HG03060 (cell line): ENCODE results near the gene SCAMP1.

Experiments
- ATAC-seq: cut with Tn5 transposase; IDR thresholded peaks from one replicate; pipeline ENCODE4 v1.9.1; 2021; ENCODE audit warnings: low read depth, moderate number of reproducible peaks; ENCODE audit not compliant: unreplicated experiment

SCAMP1 gene

DNA sequence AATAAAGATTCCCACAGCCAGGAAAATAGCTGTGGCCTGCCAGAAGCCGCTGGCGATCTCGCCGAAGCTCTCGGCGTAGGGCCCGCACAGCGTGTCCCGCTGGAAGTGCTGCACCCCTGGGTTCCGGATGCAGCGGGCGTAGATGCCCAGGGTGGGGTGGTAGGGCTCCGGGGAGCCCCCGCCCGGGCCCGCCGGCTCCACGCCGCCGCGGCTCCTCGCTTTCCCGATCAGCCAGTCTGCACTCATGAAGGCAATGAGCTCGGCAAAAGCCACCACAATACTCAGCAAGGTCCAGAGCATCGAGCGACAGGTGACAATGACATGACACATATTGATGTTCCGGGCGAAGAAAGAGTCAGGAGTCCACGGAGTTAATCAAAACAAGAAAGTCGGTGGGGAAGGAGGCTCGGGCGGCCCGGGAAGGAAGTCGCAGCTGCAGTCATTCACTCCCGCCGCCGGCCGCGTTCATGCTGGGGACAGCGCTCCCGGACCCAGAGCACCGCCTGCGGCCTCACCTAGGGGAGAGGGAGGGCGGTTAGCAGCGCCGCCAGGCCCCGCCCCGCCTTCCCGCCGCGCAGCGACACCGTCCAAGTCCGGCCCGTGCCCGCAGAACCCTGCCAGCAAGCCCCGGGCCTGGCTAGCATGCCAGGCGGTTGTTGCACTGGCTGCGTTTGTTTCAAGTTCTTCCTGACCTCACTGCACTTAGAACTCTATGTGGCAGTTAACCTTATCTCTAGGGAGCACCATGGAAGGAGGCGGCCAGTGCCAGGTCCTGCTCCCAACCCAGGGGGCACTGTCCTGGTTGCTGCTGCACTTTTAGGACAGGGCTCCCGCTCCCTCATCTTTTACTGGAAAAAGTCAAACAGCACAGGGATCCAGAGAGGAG, 149.7 kb downstream of the SCAMP1 start:
- ATAC-seq = no peak

DNA sequence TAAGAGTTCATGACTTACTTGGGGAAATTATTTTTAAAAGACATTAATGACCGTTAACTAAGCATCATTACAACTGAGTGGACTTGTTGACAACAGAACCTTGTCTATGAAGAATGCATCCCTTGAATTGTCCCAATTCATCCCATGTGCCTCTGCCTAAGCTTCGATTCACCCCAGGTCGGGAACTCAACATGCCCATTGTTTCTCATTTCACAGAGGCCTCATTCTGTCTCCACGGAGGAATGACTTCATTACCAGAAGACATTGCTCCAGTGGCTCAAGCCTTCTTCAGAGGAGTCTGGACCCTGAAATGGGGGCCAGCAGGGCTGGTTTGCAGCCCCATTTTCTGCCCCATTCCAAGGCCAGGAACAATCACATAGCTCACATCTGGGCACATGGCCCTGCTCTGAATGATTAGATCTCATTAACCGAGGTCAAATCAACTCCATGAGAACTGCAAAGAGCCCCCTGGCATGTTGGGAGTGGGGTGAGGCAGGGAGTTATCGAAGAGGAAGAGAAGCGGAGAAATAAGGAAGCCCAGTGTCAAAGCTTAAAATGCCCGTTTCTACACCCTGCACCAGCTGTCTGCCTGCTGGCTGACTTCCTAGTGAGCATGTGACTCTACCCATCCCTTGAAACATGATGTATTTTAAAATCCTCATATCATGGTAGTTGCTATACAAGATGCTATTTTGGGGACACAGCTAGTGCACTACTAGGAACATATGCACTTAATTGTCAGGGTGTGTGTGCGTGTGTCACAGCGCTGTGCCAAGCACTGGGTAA, 150.9 kb downstream of the SCAMP1 start:
- no peak for ATAC-seq

DNA sequence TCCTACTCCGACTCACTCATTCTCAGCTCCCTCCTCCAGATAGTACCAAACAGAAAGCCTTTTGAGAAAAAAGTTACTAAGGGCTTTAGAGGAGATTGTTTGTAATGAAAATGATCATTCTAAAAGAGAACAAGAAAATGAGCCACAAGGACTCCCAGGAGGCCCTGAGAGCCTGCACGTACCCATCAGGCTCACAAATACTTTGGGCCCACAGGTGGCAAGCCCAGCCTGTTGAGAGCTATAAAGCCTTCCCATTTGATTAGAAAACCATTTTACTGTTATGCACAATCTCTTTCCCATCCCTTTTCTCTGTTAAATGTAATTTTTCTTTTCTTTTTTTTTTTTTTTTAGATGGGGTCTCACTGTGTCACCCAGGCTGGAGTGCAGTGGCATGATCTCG, 152.0 kb downstream of the SCAMP1 start:
- ATAC-seq = no peak

- ATAC-seq = no peak
Observed at GRCh38 chr5:78513441-78513840, 153.0 kb downstream of the SCAMP1 start.

DNA sequence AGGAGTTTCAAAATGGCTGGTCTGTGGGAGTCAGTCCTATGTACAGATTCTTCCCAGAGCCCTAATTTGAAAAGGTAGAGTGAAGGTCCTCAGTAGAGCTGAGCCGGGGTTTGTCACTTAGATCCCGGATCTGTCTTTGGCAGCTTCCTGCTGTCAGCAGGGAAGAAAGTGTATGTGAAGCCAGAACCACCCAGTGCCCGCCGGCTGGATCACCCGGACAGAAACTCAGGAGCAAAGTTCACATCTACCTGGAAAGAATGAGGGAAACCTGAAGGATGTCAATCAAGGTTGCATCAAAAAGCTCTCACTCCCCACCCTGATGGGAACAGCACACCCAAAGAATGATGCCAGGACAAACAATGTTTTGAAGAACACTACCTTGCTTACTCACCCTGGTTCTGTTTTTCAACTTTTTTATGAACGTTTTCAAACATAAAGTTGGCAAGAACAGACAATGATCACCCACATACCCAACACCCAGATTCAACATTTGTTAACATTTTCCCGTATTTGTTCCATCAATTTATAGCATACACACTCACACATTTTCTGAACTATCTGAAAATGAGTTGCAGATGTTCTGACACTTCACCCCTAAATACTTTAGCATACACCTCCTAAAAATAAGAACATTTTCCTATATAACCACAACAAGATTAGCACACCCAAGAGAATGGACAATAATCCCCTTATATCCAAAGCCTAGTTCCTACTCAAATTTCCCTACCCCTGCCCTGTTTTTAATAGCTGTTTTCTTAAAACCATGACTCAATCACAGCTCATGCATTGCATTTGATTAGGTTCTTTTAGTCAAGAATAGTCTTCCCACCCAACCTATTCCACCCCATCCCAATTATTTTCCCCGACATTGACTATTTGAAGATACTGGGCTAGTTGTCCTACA, 154.3 kb downstream of the SCAMP1 start:
- no peak for ATAC-seq

GRCh38 chr5:78515670-78516069, 155.3 kb downstream of the SCAMP1 start:
- ATAC-seq = no peak

GRCh38 chr5:78518365-78519197, 158.2 kb downstream of the SCAMP1 start:
- no peak for ATAC-seq

DNA sequence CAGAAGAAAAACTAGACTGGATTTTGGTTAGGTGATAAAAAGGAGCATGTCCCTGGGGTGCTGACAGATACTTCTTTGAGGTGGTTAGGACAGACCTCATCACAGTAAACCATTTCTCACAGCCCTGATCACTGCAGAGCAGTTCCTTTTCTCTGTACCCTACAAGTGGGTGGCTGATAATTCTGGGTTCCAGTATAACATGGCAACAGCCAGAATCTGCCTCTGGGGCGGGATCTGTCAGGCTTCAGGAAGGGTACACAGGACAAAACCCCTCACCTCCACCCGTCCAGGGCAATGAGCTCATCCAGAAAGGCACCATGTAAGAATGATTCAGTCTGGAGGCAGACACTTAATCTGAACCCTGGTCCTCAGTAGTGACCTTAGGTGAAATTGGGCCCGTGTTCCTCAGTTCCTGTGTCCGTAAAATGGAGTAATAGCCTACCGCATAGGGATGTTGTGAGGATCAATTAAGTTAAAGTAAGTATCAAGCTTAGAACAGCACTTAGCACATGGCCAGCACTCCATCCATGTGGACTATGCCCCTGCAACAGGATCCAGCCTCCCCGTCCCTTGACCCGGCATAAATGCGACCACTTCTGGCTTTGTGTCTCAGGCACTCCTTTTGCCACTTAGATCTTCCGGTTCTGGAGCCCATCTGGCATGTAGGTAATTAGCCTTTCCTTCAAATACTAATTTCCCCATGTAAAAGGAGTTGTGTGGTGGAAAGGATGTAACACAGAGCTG, 159.0 kb downstream of the SCAMP1 start:
- ATAC-seq = no peak

GRCh38 chr5:78521455-78521854, 161.0 kb downstream of the SCAMP1 start:
- ATAC-seq = no peak

GRCh38 chr5:78522476-78523260, 162.3 kb downstream of the SCAMP1 start:
- no peak for ATAC-seq

- no peak for ATAC-seq
Observed at GRCh38 chr5:78523314-78524193, 163.1 kb downstream of the SCAMP1 start.

DNA sequence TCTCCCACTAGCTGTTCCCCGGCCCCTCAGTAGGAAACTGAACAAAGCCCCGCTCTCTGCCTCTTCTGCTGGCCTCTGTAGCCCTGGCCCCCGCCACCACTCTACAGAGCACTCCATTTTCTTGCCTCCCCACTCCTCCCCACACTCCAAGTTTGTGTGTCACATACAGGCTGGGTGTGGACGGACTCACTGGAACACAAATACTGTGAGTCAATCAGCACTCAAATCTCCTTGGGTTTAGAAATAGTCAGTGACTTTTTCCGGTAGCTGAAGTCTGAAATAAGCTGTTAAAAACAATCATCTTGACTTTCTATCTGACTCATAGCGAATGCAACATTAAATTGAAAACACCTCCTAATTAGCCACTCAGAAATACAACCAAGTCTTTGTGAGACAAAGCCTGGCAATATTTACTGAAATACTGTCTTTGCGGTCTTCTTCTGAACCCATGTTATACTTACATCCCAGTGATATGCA, 165.7 kb downstream of the SCAMP1 start:
- no peak for ATAC-seq

- ATAC-seq = no peak
Observed at GRCh38 chr5:78527054-78527859, 166.8 kb downstream of the SCAMP1 start.

DNA sequence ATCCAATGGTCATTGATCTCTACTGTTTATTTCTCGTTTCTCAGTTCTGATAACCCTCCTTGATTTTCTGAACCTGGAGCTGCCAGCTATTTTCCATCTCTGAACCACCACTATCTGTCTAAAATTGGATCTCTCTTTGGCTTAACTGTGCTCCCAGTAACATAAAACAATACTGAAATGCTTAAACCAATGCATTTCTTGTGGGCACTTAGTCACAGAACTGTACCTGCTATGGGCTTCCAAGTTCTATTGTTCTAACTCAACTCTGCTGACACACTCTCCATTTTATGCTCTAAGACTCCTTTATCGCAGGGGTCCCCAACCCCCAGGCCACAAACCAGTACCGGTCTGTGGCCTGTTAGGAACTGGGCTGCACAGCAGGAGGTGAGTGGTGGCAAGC, 167.5 kb downstream of the SCAMP1 start:
- ATAC-seq = no peak
